SH-SY5Y (cell line): ENCODE results near the gene IGFN1.

Experiments used
- GATA2 ChIP-seq: IDR thresholded peaks from 2 replicates; pipeline ENCODE4 v1.6.1; 2011; ENCODE audit warnings: mild to moderate bottlenecking, low read depth, low read length
- GATA3 ChIP-seq: IDR thresholded peaks from 2 replicates; pipeline ENCODE4 v1.6.1; 2011; ENCODE audit warnings: low read depth, mild to moderate bottlenecking, low read length, moderate library complexity

- TF ChIP-seq GATA2 = no peak
- TF ChIP-seq GATA3 = no peak
These were observed 31.5 kb downstream of the IGFN1 start for GRCh38 chr1:201222125-201222524.
